CD4-positive, alpha-beta T cell treated with Interleukin-12 subunit alpha and Interleukin-12 subunit beta, for 1 hour (primary cell): Measurements from ENCODE around the gene SERPINB6.
"Not testable (repeated sequence)": the region's sequence is repeated elsewhere in the genome, so short reads cannot be mapped to it uniquely, and the experiment has no call there.

Experiments
- DNase-seq: peaks from one replicate; pipeline ENCODE4 v3.0.0-alpha.2; 2020

Gene SERPINB6

DNA sequence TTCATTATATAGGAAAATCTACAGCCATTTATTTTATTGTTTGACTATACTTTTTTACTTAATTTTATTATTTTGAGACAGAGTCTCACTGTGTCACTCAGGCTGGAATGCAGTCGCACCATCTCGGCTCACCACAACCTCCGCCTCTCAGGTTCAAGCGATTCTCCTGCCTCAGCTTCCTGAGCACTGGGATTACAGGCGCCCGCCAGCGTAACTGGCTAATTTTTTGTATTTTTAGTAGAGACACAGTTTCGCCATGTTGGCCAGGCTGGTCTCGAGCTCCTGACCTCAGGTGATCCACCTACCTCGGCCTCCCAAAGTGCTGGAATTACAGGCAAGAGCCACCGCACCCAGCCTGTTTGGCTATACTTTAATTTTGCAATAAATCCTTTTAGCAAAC lies 38.5 kb downstream of the SERPINB6 start:
- DNase-seq = not testable (repeated sequence)

DNA sequence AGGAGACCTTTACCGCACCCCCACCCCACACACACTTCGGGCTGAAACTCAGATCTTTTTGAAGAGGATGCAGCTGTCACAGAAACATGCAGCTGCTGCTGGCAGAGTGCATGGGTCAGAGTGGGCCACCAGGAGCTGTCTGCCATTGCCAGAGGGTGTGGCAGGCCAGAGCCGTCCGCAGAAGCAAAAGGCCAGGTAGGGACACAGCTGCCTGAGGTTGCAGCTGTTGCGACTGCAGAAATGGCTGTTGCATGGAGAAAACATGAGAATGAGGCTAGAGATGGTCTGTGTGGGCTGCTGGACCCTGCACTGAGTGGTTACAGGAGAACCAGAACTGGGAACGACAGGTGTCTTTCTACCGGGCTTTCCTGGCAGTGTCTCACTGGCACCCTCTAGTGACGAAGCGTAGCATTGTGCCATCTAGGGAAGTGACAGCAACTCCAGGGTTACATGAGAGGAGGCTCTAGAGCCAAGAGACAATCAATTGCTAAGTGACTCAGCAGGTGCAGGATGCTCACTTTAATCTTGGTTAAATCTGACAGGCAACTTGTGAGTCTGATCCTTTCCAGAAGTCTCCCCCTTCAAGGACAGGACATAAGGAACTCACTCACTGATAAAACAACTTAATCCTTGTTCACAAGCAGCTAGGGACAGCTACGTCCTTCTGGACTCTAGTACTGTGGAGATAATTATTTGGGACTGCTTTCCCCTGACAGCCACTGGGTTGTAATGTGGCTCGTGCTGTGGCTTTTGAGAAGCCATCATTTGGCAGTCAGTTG lies 39.2 kb downstream of the SERPINB6 start:
- peak; percentile 89 for DNase-seq

DNA sequence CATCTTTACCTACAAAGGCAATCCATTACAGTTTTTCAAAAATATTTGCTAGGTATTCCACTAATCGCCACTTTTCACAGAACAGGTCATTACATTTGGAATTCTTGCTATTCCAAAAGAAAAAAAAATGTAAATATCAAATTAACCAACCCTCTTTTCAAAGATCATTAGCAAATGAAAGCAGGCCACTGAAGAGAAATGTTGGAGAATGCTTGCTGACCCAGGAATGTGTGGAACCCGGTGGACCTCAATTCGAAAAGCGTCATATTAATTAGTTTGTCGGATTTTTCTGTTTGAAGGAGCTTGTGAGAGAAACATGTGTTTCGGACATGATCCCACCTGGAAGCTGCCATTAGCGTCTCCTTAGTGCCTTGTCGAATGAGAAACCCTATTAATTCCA lies 40.3 kb downstream of the SERPINB6 start:
- DNase-seq = no peak

DNA sequence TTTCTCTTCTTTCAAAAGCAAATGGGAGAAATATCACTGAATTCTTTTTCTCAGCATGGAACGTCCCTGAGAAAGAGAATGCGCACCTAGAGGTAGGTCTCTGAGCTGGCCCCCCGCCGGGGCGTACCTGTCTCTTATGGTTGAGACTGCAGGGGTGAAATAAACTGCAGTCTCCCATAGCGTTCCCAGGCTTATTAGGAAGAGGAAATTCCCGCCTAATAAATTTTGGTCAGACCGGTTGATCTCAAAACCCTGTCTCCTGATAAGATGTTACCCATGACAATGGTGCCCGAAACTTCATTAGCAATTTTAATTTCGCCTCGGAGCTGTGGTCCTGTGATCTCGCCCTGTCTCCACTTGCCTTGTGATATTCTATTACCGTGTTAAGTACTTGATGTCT lies 43.4 kb downstream of the SERPINB6 start:
- DNase-seq = not testable (repeated sequence)

DNA sequence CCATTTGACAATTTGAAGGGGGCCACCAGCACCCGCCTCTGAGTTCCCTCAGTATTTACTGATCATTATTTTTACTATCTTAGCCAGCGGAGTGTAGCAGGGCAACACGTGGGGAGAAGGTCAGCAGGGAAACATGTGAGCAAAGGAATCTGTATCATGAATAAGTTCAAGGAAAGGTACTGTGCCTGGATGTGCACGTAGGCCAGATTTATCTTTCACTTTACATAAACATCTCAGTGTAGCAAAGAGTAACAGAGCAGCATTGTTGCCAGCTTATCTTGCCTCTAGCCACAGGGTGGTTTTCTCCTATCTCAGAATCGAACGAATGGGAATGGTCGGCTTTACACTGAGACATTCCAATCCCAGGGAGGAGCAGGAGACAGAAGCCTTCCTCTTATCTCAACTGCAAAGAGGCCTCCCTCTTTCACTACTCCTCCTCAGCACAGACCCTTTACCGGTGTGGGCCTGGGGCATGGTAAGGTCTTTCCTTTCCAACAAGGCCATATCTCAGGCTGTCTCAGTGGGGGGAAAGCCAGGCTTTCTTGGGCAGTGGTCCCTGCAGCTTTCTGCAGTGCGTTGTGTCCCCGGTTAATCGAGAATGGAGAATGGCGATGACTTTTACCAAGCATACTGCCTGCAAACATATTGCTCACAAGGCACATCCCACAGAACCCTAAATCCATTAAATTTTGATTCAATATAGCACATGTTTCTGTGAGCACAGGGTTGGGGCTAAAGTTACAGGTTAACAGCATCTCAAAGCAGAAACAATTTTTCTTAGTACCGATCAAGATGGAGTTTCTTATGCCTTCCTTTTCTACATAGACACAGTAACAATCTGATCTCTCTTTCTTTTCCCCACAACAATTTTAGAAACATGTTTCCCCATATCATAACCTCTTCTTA lies 45.3 kb downstream of the SERPINB6 start:
- not testable (repeated sequence) for DNase-seq

DNA sequence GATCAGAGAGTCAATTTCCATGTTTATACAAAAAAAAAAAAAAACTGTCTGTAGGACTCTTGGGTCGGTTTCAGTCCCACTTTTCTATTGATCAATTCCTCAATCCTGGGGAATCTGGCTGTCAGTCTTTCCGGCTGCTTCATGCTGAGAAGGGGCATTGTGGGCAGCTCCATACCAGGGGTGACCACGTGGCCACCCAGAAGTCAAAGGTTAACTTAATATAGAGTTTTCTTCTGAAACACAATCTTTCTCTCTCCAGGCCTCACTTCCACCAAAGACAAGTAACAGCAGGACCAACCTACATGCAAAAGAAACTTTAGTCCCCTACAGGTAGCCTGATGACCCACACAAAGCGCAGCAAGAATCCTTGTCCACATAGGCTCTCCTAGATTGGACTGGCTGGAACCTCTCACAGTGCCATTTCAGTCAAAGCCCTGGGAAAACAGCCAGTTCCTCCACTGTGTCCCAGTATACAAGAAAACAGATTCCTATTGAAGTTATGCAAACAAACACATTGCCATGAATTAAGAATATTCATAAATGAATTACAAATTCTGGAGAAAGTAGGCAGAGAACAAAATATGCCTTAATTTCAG lies 49.7 kb downstream of the SERPINB6 start:
- no peak for DNase-seq

DNA sequence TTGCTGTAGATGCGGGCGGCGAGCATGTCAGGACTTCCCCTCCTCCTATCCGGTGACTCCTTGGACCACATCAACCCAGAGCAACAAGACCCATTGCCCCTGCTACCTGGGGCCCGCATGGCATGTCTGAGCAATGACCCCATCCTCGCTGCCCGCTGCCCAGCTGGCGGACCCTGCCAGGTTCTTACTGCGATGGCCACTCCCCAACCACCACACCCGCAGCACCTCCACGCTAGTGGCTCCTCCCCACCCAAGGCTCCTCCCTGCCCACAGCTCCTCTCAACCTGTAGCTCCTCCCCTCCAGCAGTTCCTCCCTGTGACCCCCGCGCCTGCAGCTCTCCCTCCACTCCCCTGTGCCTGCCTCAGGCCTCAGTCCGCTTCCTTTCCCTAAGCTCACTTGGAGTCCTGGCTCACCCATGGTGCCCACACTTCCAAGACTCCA lies 50.7 kb downstream of the SERPINB6 start:
- no peak for DNase-seq

DNA sequence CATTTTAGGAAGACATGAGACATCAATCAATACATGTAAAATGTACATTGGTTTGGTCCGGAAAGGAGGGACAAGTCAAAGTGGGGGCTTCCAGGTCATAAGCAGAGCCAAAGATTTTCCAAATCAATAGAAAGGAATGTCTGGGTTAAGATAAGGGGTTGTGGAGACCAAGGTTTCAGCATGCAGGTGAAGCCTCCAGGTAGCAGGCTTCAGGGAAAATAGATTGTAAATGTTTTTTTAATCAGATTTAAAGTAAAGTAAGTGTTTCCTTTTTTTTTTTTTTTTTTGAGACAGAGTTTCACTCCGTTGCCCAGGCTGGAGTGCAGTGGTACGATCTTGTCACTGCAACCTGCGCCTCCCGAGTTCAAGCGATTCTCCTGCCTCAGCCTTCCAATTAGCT lies 51.5 kb downstream of the SERPINB6 start:
- no peak for DNase-seq

DNA sequence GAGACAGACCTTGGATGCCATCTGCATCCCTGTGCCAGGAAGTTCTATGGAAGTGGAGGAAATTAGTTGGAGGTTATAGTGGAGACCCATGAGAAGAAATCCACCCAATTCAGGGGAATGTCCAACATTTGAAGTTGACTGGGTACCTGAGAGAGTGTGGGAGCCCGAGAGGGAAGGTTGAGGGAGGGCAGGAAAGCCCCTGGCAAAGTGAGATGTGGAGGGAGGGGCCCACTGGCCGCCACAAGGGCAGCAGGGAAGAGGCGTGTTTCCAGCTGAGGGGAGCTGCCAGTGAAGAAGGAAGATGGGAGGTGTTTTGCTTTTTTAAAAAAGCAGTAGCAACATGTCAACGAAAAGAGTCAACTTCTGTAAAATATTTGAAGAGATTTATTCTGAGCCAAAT lies 52.0 kb downstream of the SERPINB6 start:
- no peak for DNase-seq

DNA sequence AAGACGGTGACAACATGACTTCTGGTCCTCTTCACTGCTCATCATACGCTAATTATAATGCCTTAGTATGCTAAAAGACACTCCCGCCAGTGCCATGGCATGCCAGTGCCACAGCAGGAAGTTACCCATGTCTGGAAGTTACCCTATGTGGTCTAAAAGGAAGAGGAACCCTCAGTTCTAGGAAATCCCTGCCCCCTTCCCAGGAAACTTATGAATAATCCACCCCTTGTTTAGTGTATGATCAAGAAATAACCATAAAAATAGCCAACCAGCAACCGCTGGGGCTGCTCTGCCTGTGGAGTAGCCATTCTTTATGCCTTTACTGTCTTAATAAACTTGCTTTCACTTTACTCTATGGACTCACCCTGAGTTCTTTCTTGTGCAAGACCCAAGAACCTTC lies 52.4 kb downstream of the SERPINB6 start:
- no peak for DNase-seq

DNA sequence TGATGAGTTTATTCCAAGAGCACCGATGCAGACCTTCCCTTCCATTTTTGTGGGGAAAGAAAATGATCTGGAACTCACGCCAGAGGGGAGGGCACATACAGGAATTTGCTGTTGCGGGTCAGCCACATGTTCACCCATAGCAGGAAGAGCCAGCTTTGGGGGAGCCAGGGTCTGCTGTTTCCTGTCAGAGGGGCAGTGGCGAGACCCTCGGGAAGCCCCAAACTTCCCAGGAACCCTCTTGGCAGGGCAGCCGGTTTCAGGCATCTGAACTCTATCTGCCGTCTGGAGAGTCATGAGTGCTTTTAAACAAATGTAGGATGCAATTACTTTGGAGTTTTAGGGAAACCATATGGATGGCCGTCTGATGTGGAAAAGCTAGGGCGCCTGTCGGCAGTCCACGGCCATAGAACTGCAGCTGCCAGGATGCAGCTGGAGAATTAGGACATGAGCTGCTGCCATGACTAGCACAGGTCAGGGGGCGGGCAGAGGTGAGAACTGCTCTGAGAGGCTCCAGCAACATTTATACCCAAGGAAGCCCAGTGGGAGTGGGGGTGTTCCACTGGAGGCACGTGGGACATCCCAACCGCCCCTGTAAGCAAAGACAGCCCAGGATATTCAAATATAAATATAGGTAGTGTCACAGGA lies 53.4 kb downstream of the SERPINB6 start:
- DNase-seq = no peak

DNA sequence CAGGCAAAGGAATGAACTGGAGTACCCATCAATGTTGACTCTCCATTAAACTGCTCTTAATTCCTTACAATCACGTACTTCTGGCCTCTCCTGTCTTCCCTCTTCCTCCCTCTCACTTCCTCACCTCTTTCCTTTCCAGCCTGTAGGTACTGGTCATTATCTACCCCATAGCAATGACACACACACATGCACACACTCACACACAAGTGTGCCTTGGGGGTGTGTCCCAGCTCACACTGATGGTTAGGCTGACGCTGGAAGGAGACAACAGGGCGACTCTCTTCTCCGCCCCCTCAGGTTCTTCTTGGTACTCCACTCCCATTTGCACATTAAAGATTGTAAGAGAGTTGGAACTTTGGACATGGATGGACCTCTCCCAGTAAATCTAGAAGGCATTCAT lies 54.3 kb downstream of the SERPINB6 start:
- DNase-seq = no peak

DNA sequence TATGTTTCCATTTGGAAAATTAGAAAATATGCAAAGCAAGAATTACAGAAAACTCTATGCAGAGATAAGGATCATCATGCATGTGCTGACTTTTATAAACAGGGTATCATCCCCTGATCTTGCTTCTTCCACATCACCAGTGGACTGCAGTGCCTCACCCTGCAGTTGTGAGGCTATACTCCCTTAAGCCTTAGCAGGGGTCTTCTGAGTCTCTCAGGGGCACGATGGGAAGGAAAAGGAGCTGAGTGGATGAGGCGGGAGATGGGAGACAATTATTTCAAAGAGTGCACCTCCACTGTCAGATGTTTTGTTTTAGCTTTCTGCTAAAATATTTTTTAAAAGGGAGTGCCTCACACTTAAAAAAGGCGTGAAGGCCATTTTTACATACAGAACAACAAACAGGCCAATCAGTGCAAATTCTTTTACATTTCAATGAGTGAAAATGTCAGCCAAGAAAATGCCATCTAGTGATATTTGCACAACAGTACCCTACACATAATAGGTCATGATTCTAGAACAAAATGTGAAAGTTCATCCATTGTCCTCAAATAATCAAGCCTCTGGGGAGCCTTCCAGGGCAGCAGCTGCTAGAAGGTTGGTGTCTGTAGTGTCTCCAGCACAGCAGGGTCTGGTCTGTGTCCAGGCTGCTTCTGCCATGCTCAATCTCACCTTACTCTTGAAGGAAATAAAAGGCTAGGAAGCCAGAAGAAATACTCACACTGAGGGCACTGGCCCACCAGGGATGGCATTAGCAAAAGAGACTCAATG lies 55.0 kb downstream of the SERPINB6 start:
- DNase-seq = no peak

DNA sequence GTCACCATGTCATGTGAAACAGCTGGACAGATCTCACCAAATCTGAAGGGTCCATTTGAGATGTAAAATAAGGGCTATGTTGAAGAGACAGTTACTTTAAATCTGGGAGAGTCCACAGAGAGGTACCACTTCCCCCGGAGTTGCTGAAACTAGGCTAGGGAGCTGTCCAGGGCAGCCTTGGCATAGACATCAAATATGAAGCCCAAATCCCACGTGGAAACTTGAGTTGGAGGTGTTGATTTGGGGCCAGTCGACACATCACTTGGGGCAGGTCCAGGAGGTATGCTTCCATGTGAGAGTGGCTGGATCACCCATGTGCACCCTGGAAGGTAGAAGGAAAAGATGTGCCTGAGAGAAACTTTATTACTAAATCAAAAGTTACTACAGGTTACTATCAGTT lies 56.2 kb downstream of the SERPINB6 start:
- DNase-seq = no peak

DNA sequence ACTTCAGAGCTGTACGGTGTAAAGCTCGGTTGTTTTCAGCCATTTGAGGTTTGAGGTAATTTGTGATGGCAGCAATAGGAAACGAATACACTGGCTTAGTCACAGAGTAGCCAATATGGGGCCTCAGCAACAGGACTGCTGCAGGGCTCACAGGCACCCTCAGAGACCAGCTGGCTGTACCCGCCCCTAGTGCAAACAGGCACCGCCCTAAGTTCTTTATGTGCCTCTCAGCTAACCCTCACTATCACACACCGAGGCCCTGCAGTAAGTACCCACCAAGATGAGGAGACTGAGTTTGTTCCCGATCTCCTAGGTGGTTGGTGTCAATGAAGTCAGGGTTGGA lies 57.1 kb downstream of the SERPINB6 start:
- no peak for DNase-seq

DNA sequence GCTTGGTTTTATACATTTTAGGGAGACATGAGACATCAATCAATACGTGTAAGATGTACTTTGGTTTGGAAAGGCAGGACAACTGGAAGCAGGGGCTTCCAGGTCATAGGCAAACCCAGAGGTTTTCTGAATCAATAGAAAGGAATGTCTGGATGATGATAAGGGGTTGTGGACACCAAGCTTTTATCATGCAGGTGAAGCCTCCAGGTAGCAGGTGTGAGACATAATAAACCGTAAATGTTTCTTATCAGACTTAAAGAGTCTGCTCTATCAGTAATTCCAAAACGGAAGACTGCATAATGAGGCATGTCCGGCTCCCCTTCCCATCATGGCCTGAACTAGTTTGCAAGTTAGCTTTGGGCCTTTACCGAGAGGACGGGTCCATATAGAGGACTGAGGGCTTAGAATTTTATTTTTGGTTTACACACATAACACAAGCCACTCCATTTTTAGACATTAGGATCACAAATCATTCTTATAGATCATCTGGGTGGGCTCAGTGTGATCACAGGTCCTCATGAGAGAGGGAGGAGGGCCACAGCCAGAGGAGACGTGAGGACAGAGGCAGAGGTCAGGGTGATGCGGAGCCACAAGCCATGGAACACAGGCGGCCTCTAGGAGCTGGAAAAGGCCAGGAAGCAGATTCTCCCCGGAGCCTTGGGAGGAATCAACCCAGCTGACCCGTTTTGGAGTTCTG lies 57.6 kb downstream of the SERPINB6 start:
- DNase-seq = no peak

DNA sequence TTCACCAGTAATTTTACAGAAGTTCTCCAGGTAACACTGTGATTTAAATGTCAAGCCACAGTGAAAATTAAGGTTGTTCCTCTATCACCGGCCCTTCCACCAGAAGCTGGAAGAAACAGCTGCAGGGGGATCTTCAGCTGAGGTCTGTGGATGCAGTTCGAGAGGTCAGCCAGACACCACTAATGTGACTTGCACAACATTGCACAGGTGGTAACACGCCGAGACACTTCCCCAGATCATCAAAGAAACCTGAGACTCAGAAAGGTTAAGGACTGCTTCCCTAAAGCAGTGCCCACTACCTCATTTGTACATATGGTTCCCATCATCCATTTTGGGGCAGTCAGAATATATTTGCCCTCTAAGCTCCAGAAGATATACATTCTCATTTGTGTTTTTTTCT lies 60.2 kb downstream of the SERPINB6 start:
- no peak for DNase-seq

DNA sequence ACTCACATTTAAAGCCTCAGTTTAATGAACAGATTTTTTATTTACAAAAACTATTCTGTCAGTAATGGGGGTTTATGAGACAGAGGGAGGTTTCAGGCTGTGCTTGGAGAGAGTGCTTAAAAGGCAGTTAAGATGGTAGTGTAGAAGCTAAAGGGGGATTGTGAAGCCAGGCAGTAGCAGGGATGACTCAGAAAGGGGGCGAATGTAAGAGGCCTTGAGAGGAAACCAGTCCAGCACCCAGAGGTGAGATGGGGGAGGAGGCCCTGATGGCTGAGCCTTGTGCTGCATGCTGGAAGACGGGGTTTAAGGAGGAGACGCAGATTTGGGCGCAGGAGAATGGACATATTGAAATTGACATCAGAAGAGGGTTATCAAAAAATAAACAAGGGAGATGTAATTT lies 61.6 kb downstream of the SERPINB6 start:
- DNase-seq = no peak

DNA sequence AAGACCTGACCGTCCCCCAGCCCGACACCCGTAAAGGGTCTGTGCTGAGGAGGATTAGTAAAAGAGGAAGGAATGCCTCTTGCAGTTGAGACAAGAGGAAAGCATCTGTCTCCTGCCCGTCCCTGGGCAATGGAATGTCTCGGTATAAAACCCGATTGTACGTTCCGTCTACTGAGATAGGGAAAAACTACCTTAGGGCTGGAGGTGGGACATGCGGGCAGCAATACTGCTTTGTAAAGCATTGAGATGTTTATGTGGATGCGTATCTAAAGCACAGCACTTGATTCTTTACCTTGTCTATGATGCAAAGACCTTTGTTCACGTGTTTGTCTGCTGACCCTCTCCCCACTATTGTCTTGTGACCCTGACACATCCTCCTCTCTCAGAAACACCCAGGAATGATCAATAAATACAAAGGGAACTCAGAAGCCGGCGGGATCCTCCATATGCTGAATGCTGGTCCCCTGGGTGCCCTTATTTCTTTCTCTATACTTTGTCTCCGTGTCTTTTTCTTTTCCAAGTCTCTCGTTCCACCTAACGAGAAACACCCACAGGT lies 62.2 kb downstream of the SERPINB6 start:
- not testable (repeated sequence) for DNase-seq

DNA sequence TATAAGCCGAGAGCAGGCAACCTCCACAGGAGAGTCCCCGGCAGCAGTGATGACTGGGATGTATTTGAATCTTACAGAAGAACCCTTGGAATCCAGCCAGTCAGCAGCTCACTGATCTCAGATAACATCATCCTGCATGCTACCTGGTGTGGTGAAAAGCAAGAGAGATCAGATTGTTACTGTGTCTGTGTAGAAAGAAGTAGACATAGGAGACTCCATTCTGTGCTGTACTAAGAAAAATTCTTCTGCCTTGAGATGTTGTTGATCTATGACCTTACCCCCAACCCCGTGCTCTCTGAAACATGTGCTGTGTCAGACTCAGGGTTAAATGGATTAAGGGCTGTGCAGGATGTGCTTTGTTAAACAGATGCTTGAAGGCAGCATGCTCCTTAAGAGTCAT lies 62.9 kb downstream of the SERPINB6 start:
- not testable (repeated sequence) for DNase-seq

DNA sequence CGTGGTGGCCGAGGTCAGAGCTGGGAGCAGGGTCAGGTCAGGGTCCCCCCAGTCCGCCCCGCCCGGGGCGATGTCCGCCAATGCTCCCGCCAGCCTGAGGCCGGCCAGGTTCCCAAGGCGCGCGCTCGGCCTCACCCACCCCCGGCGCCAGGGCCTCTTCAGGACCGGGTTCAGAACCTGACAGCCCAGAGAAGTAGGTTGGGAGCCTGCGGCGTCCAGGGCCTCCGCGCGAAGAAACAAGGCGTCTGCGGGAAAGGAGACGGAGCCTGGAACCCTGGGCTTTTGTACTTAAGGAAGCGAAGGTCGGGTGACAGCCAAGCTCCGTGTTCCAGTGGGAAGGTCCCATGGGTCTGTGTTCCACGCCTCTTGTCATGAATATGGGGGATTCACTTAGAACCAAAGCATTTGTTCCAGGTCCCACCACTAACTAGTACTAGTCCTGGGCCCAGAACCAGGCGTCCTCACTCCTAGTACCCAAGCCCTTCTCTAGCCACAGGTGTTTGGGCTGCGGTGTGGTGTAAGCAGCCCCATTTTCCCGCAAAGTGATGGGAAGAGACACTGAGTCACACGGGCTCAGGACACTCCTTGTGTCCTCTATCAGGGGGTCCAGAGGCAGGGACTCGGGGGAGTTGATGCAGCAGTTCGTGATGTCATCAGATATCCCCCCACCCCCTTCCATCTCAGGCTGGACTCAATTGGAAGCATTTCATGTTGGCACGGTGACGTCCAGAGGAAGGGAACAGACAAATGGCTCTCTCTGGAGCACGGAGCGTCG lies 67.8 kb downstream of the SERPINB6 start:
- not testable (repeated sequence) for DNase-seq
